Stimulated activated CD8-positive, alpha-beta memory T cell treated with anti-CD3 and anti-CD28 coated beads, Interleukin-4, amount 100 ng/mL, for 1 hour (primary cell): ENCODE measurements around the gene MFAP3L.

Source experiments
- DNase-seq, 2 donors: peaks; one replicate each; pipeline ENCODE4 v3.0.0-alpha.2; 2020; ENCODE audit warnings: low read depth in 2 of 2, low spot score in 1 of 2

MFAP3L gene

DNA sequence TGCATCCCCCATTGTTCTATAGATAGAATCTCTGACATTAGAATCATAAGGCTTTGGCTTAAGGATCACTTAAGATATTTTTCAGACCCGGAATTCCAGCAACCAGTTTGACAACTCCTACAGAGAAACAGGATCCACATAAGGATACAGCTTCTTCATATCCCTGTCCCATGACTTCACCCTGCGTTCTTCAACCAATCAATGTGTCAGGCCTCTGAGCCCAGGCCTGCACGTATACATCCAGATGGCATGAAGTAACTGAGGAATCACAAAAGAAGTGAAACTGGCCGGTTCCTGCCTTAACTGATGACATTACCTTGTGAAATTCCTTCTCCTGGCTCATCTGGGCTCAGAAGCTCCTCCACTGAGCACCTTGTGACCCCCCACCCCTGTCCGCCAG, 85.1 kb downstream of the MFAP3L start:
- DNase-seq = no peak

DNA sequence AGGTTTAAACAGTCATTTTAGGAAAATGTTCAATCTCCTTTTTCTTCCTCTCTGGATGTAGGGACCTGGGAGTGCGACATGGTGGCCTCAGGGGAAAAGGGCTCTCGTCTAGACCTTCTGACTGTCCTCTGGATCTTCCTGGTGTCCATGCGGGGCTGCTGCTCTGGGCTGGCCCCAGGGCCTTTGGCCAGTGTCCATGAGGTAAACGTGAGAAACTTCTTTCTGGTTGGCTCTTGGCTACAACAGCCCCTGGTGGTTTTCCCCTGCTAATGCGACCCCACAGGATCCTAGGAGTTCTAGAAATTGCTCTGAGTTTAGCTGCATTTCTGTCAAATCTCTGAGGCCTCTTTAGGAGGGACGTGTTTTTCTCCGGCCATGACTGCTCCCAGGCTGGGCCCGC, 85.7 kb downstream of the MFAP3L start:
- DNase-seq = no peak
